SK-N-SH (cell line): ENCODE measurements around the gene THSD4. TPM values are rescaled to one million over a fixed set of nuclear protein-coding genes. Genes with fewer than 3 reads are reported as not detected.

Experiments
- CTCF ChIA-PET: fragments of 300-600, 350-600 bp; formaldehyde crosslinking; extraction: SDS; loops from one replicate; lab custom pipeline; 2021; lab: Yijun Ruan, JAX
- POLR2A ChIA-PET: fragments of 350-600 bp; sonication (Branson Sonifier 250); formaldehyde crosslinking; extraction: SDS; loops from one replicate; lab custom pipeline; 2020; ENCODE audit warnings: antibody characterized with exemption, inconsistent platforms; lab: Yijun Ruan, JAX
- DNase-seq: peaks from one replicate; pipeline ENCODE4 v3.0.0; 2012
- H2AFZ ChIP-seq: fragments of 200-600 bp; sonication (generic); 2 replicates; pipeline ENCODE4 v1.8.1; 2016; ENCODE audit warnings: antibody characterized with exemption, mild to moderate bottlenecking, low read depth
- H3F3A ChIP-seq: fragments of 200-600 bp; sonication (generic); replicated peaks from 2 replicates; pipeline ENCODE3; 2016; ENCODE audit warnings: antibody characterized with exemption, mild to moderate bottlenecking; ENCODE audit not compliant: insufficient read depth
- H3K27ac ChIP-seq, 2 experiments: fragments of 200-500 bp in 1 of 2; fragments of 200-600 bp in 1 of 2; sonication (Bioruptor generic) in 1 of 2; sonication (generic), shearing (Covaris generic) in 1 of 2; 2 replicates each; pipeline versions ENCODE4 v1.5.1 to v1.6.1; 2014 to 2016; ENCODE audit warnings: low read depth in 2 of 2, inconsistent platforms in 1 of 2, low read length in 1 of 2, mild to moderate bottlenecking in 1 of 2, mixed read lengths in 1 of 2
- H3K27me3 ChIP-seq: fragments of 200-600 bp; sonication (generic), shearing (Covaris generic); 2 replicates; pipeline ENCODE4 v1.6.1; 2016; ENCODE audit warnings: mixed run types; ENCODE audit not compliant: insufficient read depth
- H3K36me3 ChIP-seq, 2 experiments: fragments of 200-500 bp in 1 of 2; fragments of 200-600 bp in 1 of 2; sonication (Bioruptor generic) in 1 of 2; sonication (generic) in 1 of 2; replicated peaks in 1 of 2; 2 replicates each; pipeline versions ENCODE3 to v1.5.1; 2014 to 2016; ENCODE audit warnings: low read length in 1 of 2, mild to moderate bottlenecking in 1 of 2; ENCODE audit not compliant: insufficient read depth in 2 of 2, control insufficient read depth in 1 of 2
- H3K4me1 ChIP-seq, 2 experiments: fragments of 200-500 bp in 1 of 2; fragments of 200-600 bp in 1 of 2; sonication (Bioruptor generic) in 1 of 2; sonication (generic), shearing (Covaris generic) in 1 of 2; 2 replicates each; pipeline versions ENCODE4 v1.5.1 to v1.6.1; 2014 to 2016; ENCODE audit warnings: low read depth in 1 of 2, low read length in 1 of 2, mixed run types in 1 of 2; ENCODE audit not compliant: insufficient read depth in 2 of 2, control insufficient read depth in 1 of 2
- H3K4me2 ChIP-seq: fragments of 200-600 bp; sonication (generic), shearing (Covaris generic); 2 replicates; pipeline ENCODE4 v1.6.1; 2017; ENCODE audit warnings: mixed run types
- H3K4me3 ChIP-seq, 2 experiments: fragments of 200-500 bp in 1 of 2; fragments of 200-600 bp in 1 of 2; sonication (Bioruptor generic) in 1 of 2; sonication (generic), shearing (Covaris generic) in 1 of 2; 2 replicates each; pipeline versions ENCODE4 v1.5.1 to v1.8.1; 2014 to 2016; ENCODE audit warnings: low read depth in 2 of 2, inconsistent platforms in 1 of 2, low read length in 1 of 2, mild to moderate bottlenecking in 1 of 2, mixed read lengths in 1 of 2, moderate library complexity in 1 of 2
- H3K79me2 ChIP-seq: fragments of 200-600 bp; sonication (generic); 2 replicates; pipeline ENCODE4 v1.8.1; 2017; ENCODE audit warnings: mild to moderate bottlenecking; ENCODE audit not compliant: insufficient read depth
- H3K9ac ChIP-seq: fragments of 200-600 bp; sonication (generic); 2 replicates; pipeline ENCODE4 v1.6.1; 2017; ENCODE audit warnings: mixed run types
- H3K9me2 ChIP-seq: fragments of 200-600 bp; sonication (generic); 2 replicates; pipeline ENCODE4 v1.6.1; 2017; ENCODE audit warnings: mixed run types
- H3K9me3 ChIP-seq: fragments of 200-600 bp; sonication (generic); 2 replicates; pipeline ENCODE4 v1.6.1; 2017; ENCODE audit warnings: mixed run types, mild to moderate bottlenecking, moderate library complexity
- H4K20me1 ChIP-seq: fragments of 200-600 bp; sonication (generic); 2 replicates; pipeline ENCODE4 v1.6.1; 2017; ENCODE audit warnings: mild to moderate bottlenecking, mixed run types; ENCODE audit not compliant: insufficient read depth
- CHD2 ChIP-seq: fragments of 150-350 bp; IDR thresholded peaks from 2 replicates; pipeline ENCODE4 v1.6.1; 2018; ENCODE audit warnings: low read length; ENCODE audit not compliant: partially characterized antibody
- CTCF ChIP-seq: fragments of 200-600 bp; sonication (generic); IDR thresholded peaks from 2 replicates; pipeline ENCODE4 v1.6.1; 2017; ENCODE audit warnings: antibody characterized with exemption, mild to moderate bottlenecking, moderate library complexity
- EP300 ChIP-seq, 2 experiments: IDR thresholded peaks; 2 replicates each; pipeline versions ENCODE4 v1.4.0 to v1.6.1; 2012; ENCODE audit warnings: borderline replicate concordance in 1 of 2, low read depth in 1 of 2, low read length in 1 of 2
- EZH2phosphoT487 ChIP-seq: fragments of 200-600 bp; sonication (generic); IDR thresholded peaks from 2 replicates; pipeline ENCODE4 v1.6.1; 2017; ENCODE audit warnings: low read depth, mixed run types, mild to moderate bottlenecking, antibody characterized with exemption, moderate library complexity, borderline replicate concordance
- IRF3 ChIP-seq: fragments of 150-350 bp; IDR thresholded peaks from 2 replicates; pipeline ENCODE4 v1.6.1; 2016; ENCODE audit warnings: mild to moderate bottlenecking, low read depth, low read length
- JUND ChIP-seq: IDR thresholded peaks from 2 replicates; pipeline ENCODE4 v1.4.0; 2012
- NFIC ChIP-seq: IDR thresholded peaks from 2 replicates; pipeline ENCODE4 v1.4.0; 2012; ENCODE audit warnings: borderline replicate concordance
- POLR2AphosphoS5 ChIP-seq: IDR thresholded peaks from 2 replicates; pipeline ENCODE4 v1.6.1; 2012; ENCODE audit warnings: low read depth, low read length
- RAD21 ChIP-seq: IDR thresholded peaks from 2 replicates; pipeline ENCODE4 v1.6.1; 2012; ENCODE audit warnings: mild to moderate bottlenecking, low read length
- REST ChIP-seq: IDR thresholded peaks from 2 replicates; pipeline ENCODE4 v1.6.1; 2012; ENCODE audit warnings: mild to moderate bottlenecking, low read depth, low read length, moderate library complexity
- RFX5 ChIP-seq: IDR thresholded peaks from 2 replicates; pipeline ENCODE4 v1.6.1; 2012; ENCODE audit warnings: mild to moderate bottlenecking, improper control_type of control experiment, low read length
- RXRA ChIP-seq: IDR thresholded peaks from 2 replicates; pipeline ENCODE4 v1.4.0; 2012; ENCODE audit warnings: low read depth, mild to moderate bottlenecking, borderline replicate concordance
- TAF1 ChIP-seq: IDR thresholded peaks from 2 replicates; pipeline ENCODE4 v1.6.1; 2012; ENCODE audit warnings: low read depth, mild to moderate bottlenecking, low read length, moderate library complexity, borderline replicate concordance
- TEAD4 ChIP-seq: IDR thresholded peaks from 2 replicates; pipeline ENCODE4 v1.4.0; 2012; ENCODE audit warnings: mild to moderate bottlenecking, borderline replicate concordance; ENCODE audit not compliant: insufficient read depth
- USF1 ChIP-seq: IDR thresholded peaks from 2 replicates; pipeline ENCODE4 v1.4.0; 2012; ENCODE audit warnings: low read depth, borderline replicate concordance
- WGBS: methylation state at CpG from one replicate; pipeline ENCODE4 v1.1.6; 2017; ENCODE audit warnings: low lambda C conversion rate; 5-methylcytosine and 5-hydroxymethylcytosine counted together
- polyA plus RNA-seq, 3 experiments: library from polyadenylated mRNA; depleted of rRNA; stranded (reverse); fragments of >200 nt; gene quantifications; 2 replicates each; pipeline ENCODE4 v1.2.3, GENCODE V29; 2012

The THSD4 gene
- polyA plus RNA-seq, 1 of the 3 experiments (the other 2 are of a cell fraction) = 79.1 TPM

GRCh38 chr15:71515375-71516186, 400.3 kb downstream of the THSD4 start:
- CTCF ChIA-PET = interaction anchor here (1.4 kb wide), 1 partner anchor 129 kb away, joined by 3 read pairs; no protein-coding TSS in a partner anchor

More at GRCh38 chr15:71515375-71516186, 400.3 kb downstream of the THSD4 start:
- 92% methylated on average over 10 of the region's 10 CpGs for whole genome bisulfite sequencing
- Histone ChIP-seq H3K36me3 (peaks cover 0 to 3% of the 10 kb centered on the region in 2 experiments), H3K4me2 (no peak overlapping the region), H3K9ac (no peak overlapping the region), H3K79me2 (no peaks in the 10 kb centered on the region), H3K4me3 (no peak overlapping the region), H3F3A (no peaks in the 10 kb centered on the region), H4K20me1 (no peaks in the 10 kb centered on the region), H3K9me2 (no peaks in the 10 kb centered on the region), H3K9me3 (no peaks in the 10 kb centered on the region), H3K27me3 (no peaks in the 10 kb centered on the region), H3K4me1 (no peaks in the 10 kb centered on the region), H2AFZ (no peak overlapping the region)
- POLR2A ChIA-PET = no interaction called here
- DNase-seq = no peak
- no peak for TF ChIP-seq RXRA
- no peak for TF ChIP-seq RAD21
- TF ChIP-seq RFX5 = no peak
- TF ChIP-seq JUND = no peak
- TF ChIP-seq POLR2AphosphoS5 = no peak
- no peak for TF ChIP-seq USF1
- no peak for TF ChIP-seq EP300 (IDR thresholded peaks at IDR 0.05; ENCODE audit: borderline replicate concordance in 1 of 2, low read depth in 1 of 2, low read length in 1 of 2)
- no peak for TF ChIP-seq CTCF
- no peak for TF ChIP-seq TAF1
- no peak for TF ChIP-seq IRF3
- TF ChIP-seq REST = no peak
- TF ChIP-seq TEAD4 = no peak
- TF ChIP-seq EZH2phosphoT487 = no peak
- no peak for TF ChIP-seq NFIC
- no peak for TF ChIP-seq CHD2
- TF ChIP-seq, all 33 proteins: peak for 0
- H3K27ac ChIP-seq = no peak overlapping the region
